ENCODE results near the gene ZFP2. TPM values are rescaled to one million over a fixed set of nuclear protein-coding genes. Genes with fewer than 3 reads are reported as not detected.
A peak's percentile ranks its signal among the peaks of the same experiment; 100 is the strongest.
"Not testable (repeated sequence)": the region's sequence is repeated elsewhere in the genome, so short reads cannot be mapped to it uniquely, and the experiment has no call there.

The ZFP2 gene
- total RNA-seq = 2.1 TPM
- long read RNA-seq, partial matches to known transcripts = 0 of 1 reads
- long read RNA-seq, other reads (novel, unspliced or antisense) = 1 of 1 reads

- no peaks in the 10 kb centered on the region for H3K9me3 ChIP-seq
- H3K27me3 ChIP-seq = no peaks in the 10 kb centered on the region
- DNase-seq (peak; percentile 83), ATAC-seq (peak; percentile 98)
- peak within 1 kb of the TSS; percentile 74 for H3K27ac ChIP-seq
- intact Hi-C loops (cut with DNase I) = no loop called here
- no peak for TF ChIP-seq CTCF (IDR thresholded peaks at IDR 0.05)
- H3K4me1 ChIP-seq = no peaks in the 10 kb centered on the region
- H3K36me3 ChIP-seq = no peaks in the 10 kb centered on the region
- H3K4me3 ChIP-seq = peak within 1 kb of the TSS; percentile 83
Measured at GRCh38 chr5:178895615-178896571, at the start of gene ZFP2. Gene ZFP2 (plus strand): TSS chr5:178895913. CDS start chr5:178931314, 35,401 bp downstream.

GRCh38 chr5:178849316-178849715 lies 46.4 kb upstream of the ZFP2 start:
- no peaks in the 10 kb centered on the region for H3K27me3 ChIP-seq
- H3K27ac ChIP-seq = no peak overlapping the region
- no peak overlapping the region for H3K4me3 ChIP-seq
- TF ChIP-seq CTCF (IDR thresholded peaks at IDR 0.05) = no peak
- no peak for ATAC-seq
- no peaks in the 10 kb centered on the region for H3K9me3 ChIP-seq
- intact Hi-C loops (cut with DNase I) = no loop called here
- H3K36me3 ChIP-seq = no peaks in the 10 kb centered on the region
- H3K4me1 ChIP-seq = no peaks in the 10 kb centered on the region
- DNase-seq = no peak

- Histone ChIP-seq H3K4me1 (no peaks in the 10 kb centered on the region), H3K9me3 (no peaks in the 10 kb centered on the region), H3K27me3 (no peaks in the 10 kb centered on the region), H3K27ac (no peak overlapping the region), H3K4me3 (no peak overlapping the region), H3K36me3 (no peaks in the 10 kb centered on the region)
- ATAC-seq (no peak), DNase-seq (no peak)
- intact Hi-C loops (cut with DNase I) = no loop called here
- no peak for TF ChIP-seq CTCF (IDR thresholded peaks at IDR 0.05)
Measured at GRCh38 chr5:178851951-178852350, 43.8 kb upstream of the ZFP2 start.

GRCh38 chr5:178854284-178854683 lies 41.4 kb upstream of the ZFP2 start:
- DNase-seq = no peak
- Histone ChIP-seq H3K27ac (no peak overlapping the region), H3K27me3 (no peaks in the 10 kb centered on the region), H3K36me3 (no peaks in the 10 kb centered on the region), H3K4me1 (peaks cover 1% of the 10 kb centered on the region), H3K4me3 (no peak overlapping the region), H3K9me3 (no peaks in the 10 kb centered on the region)
- no peak for TF ChIP-seq CTCF (IDR thresholded peaks at IDR 0.05)
- ATAC-seq = no peak
- intact Hi-C loops (cut with DNase I) = no loop called here

- intact Hi-C loops (cut with DNase I) = no loop called here
- no peaks in the 10 kb centered on the region for H3K9me3 ChIP-seq
- H3K4me1 ChIP-seq = peaks cover 13% of the 10 kb centered on the region
- H3K27me3 ChIP-seq = no peaks in the 10 kb centered on the region
- peaks cover 12% of the 10 kb centered on the region for H3K36me3 ChIP-seq
- peak; percentile 96 for DNase-seq
- peak within 1 kb of the TSS; percentile 78 for H3K4me3 ChIP-seq
- TF ChIP-seq CTCF (IDR thresholded peaks at IDR 0.05) = peak; percentile 30
- H3K27ac ChIP-seq = peak within 1 kb of the TSS; percentile 81
- peak; percentile 98 for ATAC-seq
Measured at GRCh38 chr5:178859625-178860521, 35.8 kb upstream of the ZFP2 start, which contains the start of gene ZNF354B. Gene ZNF354B (plus strand): TSS chr5:178859953. CDS start chr5:178861048, 1,095 bp downstream.

- ATAC-seq = peak; percentile 19
- Histone ChIP-seq H3K36me3 (peaks cover 17% of the 10 kb centered on the region), H3K4me3 (peak overlapping the region; percentile 78), H3K27ac (peak overlapping the region; percentile 81), H3K4me1 (peaks cover 13% of the 10 kb centered on the region)
- DNase-seq; intact Hi-C loops (cut with DNase I); H3K9me3 ChIP-seq; H3K27me3 ChIP-seq: not testable (repeated sequence)
Measured at GRCh38 chr5:178860615-178861014, 35.1 kb upstream of the ZFP2 start.

Data from upper lobe of right lung (tissue), 1 donor.